ENCODE data around the gene HJV.

HJV gene

GRCh38 chr1:145977486-145978470 is 43.8 kb downstream of the HJV start:
- no peak for DNase-seq (ENCODE audit: low read depth, low spot score)

DNA sequence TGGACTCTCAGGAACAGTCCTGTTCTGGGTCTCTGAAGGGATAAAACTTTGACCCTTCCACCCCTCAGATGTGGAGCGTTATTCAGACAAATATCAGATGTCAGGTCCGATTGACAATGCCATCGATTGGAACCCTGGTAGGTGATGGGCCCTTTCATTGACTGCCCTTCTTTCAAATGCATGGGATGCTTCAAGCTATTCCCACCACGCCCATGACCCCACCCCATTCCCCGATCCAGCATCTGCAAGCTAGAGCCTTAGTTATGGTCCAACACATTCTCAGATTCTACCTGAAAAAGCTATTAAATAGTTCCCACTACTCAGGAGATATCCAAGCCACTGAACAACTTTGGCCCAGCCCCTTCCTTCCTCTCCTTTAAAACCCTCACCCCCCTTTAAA is 44.5 kb downstream of the HJV start:
- no peak for DNase-seq (ENCODE audit: low read depth, low spot score)

DNA sequence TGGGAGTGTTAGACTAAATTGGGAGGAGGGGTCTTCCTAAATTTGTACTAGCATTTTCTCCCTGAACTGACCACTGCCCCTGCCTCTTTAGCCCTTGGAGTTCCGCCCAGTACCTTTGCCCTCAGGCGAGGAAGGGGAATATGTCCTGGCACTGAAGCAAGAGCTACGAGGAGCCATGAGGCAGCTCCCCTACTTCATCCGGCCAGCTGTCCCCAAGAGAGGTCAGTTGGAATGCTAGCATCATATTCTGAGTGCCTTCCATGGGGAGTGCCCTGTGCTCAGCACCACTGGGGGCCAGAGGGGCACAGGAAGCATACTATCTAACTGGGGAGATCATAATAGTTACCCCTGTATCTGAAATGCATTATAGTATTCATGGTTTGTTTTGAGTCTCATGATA is 46.3 kb downstream of the HJV start:
- DNase-seq (ENCODE audit: low read depth, low spot score): no peak

DNA sequence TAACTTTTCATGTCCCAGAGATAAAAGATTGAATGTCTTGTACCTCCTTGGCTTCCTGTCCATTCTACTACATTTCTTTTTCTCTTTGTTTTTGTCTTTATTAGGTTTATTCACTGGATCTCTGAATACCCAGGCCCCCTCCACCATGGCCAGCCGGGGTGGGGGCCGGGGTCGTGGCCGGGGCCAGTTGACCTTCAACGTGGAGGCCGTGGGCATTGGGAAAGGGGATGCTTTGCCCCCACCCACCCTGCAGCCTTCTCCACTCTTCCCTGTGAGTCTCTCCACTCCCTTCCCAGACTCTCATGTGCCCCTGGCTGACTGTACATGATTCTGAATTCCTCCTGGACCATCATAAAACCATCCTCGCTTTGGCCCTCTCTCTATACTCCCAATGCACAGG is 46.8 kb downstream of the HJV start:
- DNase-seq (ENCODE audit: low read depth, low spot score): no peak

DNA sequence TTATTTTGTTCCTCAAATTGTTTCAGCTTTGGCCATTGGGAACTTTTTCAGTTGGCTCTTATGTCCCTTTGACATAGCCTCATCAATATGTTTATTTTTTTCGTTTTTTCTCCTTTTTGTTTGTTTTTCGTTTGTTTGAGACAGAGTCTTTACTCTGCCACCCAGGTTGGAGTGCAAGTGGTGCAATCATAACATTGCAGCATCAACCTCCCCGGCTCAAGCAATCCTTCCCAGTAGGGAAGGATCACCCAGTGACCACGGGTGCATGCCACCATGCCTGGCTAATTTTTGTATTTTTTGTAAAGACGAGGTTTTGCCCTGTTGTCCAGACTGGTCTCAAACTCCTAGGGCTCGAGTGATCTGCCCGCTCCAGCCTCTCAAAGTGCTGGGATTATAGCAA is 49.0 kb downstream of the HJV start:
- no peak for DNase-seq (ENCODE audit: low read depth, low spot score)
